ENCODE results near the gene THRSP. TPM values are rescaled to one million over a fixed set of nuclear protein-coding genes. Genes with fewer than 3 reads are reported as not detected.

The THRSP gene
- total RNA-seq, 1 donor from 2014 or later: not detected

DNA sequence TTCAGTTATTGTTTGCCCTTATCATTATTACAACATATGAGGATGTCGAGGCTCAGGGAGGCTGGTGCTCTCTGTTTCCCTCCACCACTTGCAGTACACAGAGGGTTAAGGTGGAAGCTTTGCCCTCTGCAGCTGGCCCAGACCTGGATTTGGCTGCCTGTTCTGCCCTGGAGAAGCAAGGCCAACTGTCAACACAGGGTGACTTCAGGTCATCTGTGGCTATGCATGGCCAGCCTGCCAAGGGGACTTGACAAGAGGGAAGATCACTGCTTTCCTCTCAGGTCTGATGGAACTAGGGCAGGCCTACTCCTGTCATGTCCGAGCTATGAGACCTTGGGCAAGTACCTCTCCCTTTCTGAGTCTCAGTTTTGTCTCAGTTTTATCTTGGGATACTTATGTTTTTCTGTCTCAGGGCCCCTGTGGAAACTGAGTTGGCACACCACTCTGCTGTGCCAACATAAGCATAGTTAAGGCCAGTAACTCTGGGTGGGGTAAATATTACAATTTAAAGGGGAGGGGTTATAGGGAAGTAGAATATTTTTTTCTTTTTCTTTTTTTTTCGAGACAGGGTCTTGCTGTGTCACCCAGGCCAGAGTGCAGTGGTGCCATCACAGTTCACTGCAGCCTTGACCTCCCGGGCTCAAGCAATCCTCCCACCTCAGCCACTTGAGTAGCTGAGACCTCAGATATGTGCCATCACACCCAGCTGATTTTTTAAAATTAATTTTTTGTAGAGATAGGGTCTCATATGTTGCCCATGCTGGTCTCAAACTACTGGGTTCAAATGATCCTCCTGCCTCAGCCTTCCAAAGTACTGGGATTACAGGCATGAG, 2.4 kb upstream of the THRSP start:
- H3K36me3 Mint-ChIP-seq (ENCODE audit: low read depth): no peaks in the 10 kb centered on the region
- no peaks in the 10 kb centered on the region for H3K27me3 Mint-ChIP-seq (ENCODE audit: low read depth)
- TF ChIP-seq CTCF (IDR thresholded peaks at IDR 0.05): no peak
- peak overlapping the region; percentile 83 for H3K27ac Mint-ChIP-seq (ENCODE audit: unreplicated experiment)
- peaks cover 12% of the 10 kb centered on the region for H3K4me1 Mint-ChIP-seq (ENCODE audit: low read depth)
- DNase-seq (ENCODE audit: low spot score): no peak
- H3K9me3 Mint-ChIP-seq (ENCODE audit: low read depth): no peaks in the 10 kb centered on the region
- no peak overlapping the region for H3K4me3 Mint-ChIP-seq (ENCODE audit: unreplicated experiment)

DNA sequence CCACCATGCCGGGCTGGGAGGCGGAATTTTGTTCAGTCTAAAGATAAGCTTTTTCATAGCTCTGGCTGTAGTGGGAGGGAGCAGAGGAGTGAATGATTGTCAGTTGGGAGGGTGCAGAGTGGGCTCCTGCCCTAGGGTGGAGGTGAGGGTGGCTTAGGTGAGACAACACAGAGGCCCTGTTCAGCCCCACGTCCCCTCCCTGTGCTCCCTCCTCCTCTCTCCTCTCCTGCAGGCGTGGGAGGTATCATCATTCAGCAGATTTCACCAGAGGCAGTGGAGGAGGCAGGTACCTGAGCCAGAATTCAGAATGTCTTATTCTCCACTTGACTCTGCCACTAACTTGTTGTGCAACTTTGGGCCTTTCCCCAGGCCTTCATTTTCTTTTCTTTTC, 1.7 kb upstream of the THRSP start:
- no peaks in the 10 kb centered on the region for H3K36me3 Mint-ChIP-seq (ENCODE audit: low read depth)
- H3K27me3 Mint-ChIP-seq (ENCODE audit: low read depth): no peaks in the 10 kb centered on the region
- no peak for DNase-seq (ENCODE audit: low spot score)
- peak overlapping the region; percentile 83 for H3K27ac Mint-ChIP-seq (ENCODE audit: unreplicated experiment)
- H3K9me3 Mint-ChIP-seq (ENCODE audit: low read depth): no peaks in the 10 kb centered on the region
- H3K4me3 Mint-ChIP-seq (ENCODE audit: unreplicated experiment): no peak overlapping the region
- no peak for TF ChIP-seq CTCF (IDR thresholded peaks at IDR 0.05)
- peaks cover 12% of the 10 kb centered on the region for H3K4me1 Mint-ChIP-seq (ENCODE audit: low read depth)

- Mint-ChIP-seq H3K4me3 (ENCODE audit: unreplicated experiment) (no peak overlapping the region), H3K27ac (ENCODE audit: unreplicated experiment) (no peak overlapping the region), H3K4me1 (ENCODE audit: low read depth) (peaks cover 12% of the 10 kb centered on the region), H3K9me3 (ENCODE audit: low read depth) (no peaks in the 10 kb centered on the region), H3K36me3 (ENCODE audit: low read depth) (peaks cover 4% of the 10 kb centered on the region), H3K27me3 (ENCODE audit: low read depth) (no peaks in the 10 kb centered on the region)
- no peak for TF ChIP-seq CTCF (IDR thresholded peaks at IDR 0.05)
- DNase-seq (ENCODE audit: low spot score): no peak
Measured at GRCh38 chr11:78062671-78063070, 990 bp upstream of the THRSP start.

DNA sequence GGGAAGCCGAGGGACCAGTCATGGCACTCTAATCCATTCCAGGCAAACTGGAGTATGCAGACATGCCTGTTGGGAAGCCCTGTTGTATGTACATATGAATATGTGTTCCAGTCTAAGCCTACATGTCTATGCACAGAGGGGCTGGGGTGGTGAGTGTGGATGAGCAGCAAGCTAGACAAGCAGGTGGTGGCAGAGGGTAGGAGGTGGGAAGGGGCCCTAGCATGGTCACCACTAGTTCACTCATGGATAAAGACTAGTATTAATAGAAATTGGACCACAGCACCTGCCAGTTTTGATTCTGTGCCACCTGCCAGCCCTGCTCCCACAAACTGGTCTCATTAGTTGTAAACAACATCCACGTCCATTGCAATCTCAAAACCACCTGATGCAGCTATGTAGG, 1.5 kb downstream of the THRSP start:
- no peak for DNase-seq (ENCODE audit: low spot score)
- peaks cover 12% of the 10 kb centered on the region for H3K4me1 Mint-ChIP-seq (ENCODE audit: low read depth)
- no peak overlapping the region for H3K4me3 Mint-ChIP-seq (ENCODE audit: unreplicated experiment)
- no peaks in the 10 kb centered on the region for H3K9me3 Mint-ChIP-seq (ENCODE audit: low read depth)
- H3K36me3 Mint-ChIP-seq (ENCODE audit: low read depth): peaks cover 11% of the 10 kb centered on the region
- H3K27me3 Mint-ChIP-seq (ENCODE audit: low read depth): no peaks in the 10 kb centered on the region
- H3K27ac Mint-ChIP-seq (ENCODE audit: unreplicated experiment): no peak overlapping the region
- no peak for TF ChIP-seq CTCF (IDR thresholded peaks at IDR 0.05)

GRCh38 chr11:78066471-78066870, 2.8 kb downstream of the THRSP start:
- H3K4me1 Mint-ChIP-seq (ENCODE audit: low read depth): peaks cover 5% of the 10 kb centered on the region
- H3K27ac Mint-ChIP-seq (ENCODE audit: unreplicated experiment): no peak overlapping the region
- DNase-seq (ENCODE audit: low spot score): no peak
- no peak overlapping the region for H3K4me3 Mint-ChIP-seq (ENCODE audit: unreplicated experiment)
- H3K9me3 Mint-ChIP-seq (ENCODE audit: low read depth): no peaks in the 10 kb centered on the region
- H3K27me3 Mint-ChIP-seq (ENCODE audit: low read depth): no peaks in the 10 kb centered on the region
- H3K36me3 Mint-ChIP-seq (ENCODE audit: low read depth): peaks cover 14% of the 10 kb centered on the region
- TF ChIP-seq CTCF (IDR thresholded peaks at IDR 0.05): no peak
